Jurkat, Clone E6-1 (cell line): ENCODE measurements around the gene WDR38. TPM values are rescaled to one million over a fixed set of nuclear protein-coding genes. Genes with fewer than 3 reads are reported as not detected.
A peak's percentile ranks its signal among the peaks of the same experiment; 100 is the strongest.

Experiments
- DNase-seq: peaks from one replicate; pipeline ENCODE4 v3.0.0-alpha.2; 2011; ENCODE audit warnings: low read depth, low spot score
- H3K4me3 ChIP-seq: 2 replicates; pipeline ENCODE4 v1.5.1; 2011; ENCODE audit warnings: mild to moderate bottlenecking, low read length, control low read depth, moderate library complexity
- polyA plus RNA-seq: library from polyadenylated mRNA; unstranded; fragments of >200 nt; gene quantifications from one replicate; pipeline ENCODE4 v1.2.1, GENCODE V29; 2012; ENCODE audit warnings: missing spikeins; ENCODE audit not compliant: insufficient read length, insufficient read depth

WDR38 gene, protein sequence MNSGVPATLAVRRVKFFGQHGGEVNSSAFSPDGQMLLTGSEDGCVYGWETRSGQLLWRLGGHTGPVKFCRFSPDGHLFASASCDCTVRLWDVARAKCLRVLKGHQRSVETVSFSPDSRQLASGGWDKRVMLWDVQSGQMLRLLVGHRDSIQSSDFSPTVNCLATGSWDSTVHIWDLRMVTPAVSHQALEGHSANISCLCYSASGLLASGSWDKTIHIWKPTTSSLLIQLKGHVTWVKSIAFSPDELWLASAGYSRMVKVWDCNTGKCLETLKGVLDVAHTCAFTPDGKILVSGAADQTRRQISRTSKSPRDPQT
- polyA plus RNA-seq = not detected

GRCh38 chr9:124852829-124853531 is at the start of gene WDR38:
Gene WDR38, plus strand, starts transcription at chr9:124853460. Its CDS starts 72 bp downstream, at chr9:124853532.
- H3K4me3 ChIP-seq = peak within 1 kb of the TSS; percentile 46
- peak; percentile 27 for DNase-seq

GRCh38 chr9:124803911-124804310 is 49.3 kb upstream of the WDR38 start:
- H3K4me3 ChIP-seq = no peak overlapping the region

DNA sequence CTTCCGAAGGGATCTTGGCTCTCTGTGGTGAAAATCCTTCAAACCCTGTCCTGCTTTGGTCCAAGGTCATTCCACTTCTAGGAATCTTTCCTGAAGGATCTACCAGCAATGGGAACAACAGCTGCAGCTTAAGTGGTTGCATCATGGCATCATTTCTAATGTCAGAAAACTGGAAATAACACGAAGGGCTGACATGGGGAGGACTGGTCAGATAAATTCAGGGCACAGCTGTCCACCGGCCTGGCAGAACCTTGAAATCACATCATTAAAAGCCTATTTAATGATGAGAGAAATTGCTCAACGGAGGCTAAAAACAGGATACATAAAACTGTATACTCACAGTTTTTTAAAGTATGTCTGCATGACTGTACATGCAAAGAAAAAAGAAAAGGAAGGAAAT is 48.1 kb upstream of the WDR38 start:
- no peak for DNase-seq
- no peak overlapping the region for H3K4me3 ChIP-seq

More at GRCh38 chr9:124803911-124804310, 49.3 kb upstream of the WDR38 start:
- no peak for DNase-seq

DNA sequence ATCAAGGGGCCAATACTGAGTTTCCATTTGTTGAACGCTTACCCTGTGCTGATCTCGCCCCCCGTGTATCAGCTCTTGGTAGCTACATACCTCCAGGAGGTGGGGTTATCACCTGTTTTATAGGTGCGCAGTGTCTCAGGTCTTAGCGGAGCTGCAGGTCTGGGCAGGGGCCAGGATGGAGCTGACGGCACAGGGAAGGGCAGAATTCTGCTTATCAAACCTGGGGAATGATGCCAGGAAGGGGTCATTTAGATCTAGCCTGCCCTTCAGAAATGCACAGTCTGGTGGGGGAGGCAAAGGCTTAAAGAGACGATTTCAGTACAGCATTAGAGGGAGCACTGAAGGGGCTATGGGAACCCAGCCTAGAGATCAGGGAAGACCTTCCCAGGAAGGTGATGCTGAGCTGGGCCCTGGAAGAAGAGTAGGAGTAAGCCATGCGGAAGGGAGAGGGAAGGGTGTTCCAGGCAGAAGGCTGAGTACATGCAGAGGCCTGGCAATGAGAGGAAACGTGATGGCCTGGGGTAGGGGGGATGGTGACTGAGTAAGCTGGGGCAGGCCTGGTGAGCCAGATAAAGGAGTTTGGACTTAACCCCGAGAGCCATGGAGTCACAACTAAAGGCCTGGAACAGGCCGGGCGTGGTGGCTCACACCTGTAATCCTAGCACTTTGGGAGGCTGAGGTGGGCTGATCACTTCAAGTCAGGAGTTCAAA is 44.9 kb upstream of the WDR38 start:
- no peak for DNase-seq
- H3K4me3 ChIP-seq = no peak overlapping the region

DNA sequence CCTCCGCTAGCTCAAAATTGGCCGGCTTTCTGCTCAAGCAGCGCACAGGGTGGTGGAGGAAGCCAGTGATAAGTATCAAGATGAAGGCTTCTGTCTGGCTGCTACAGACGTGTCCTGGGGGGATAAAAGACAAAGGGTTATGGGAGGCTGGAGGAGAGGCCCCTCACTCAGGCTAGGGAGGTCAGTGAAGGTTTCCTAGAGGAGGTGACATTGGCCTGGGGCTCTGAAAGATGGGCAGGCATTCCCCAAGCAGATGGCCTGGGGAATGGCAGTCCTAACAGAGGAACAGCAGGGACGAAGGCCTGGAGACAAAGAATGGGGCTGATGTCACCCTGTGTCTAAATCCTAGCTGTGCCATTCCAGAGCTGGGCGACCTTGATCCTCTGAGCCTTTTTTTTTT is 44.0 kb upstream of the WDR38 start:
- no peak for DNase-seq
- H3K4me3 ChIP-seq = no peak overlapping the region

DNA sequence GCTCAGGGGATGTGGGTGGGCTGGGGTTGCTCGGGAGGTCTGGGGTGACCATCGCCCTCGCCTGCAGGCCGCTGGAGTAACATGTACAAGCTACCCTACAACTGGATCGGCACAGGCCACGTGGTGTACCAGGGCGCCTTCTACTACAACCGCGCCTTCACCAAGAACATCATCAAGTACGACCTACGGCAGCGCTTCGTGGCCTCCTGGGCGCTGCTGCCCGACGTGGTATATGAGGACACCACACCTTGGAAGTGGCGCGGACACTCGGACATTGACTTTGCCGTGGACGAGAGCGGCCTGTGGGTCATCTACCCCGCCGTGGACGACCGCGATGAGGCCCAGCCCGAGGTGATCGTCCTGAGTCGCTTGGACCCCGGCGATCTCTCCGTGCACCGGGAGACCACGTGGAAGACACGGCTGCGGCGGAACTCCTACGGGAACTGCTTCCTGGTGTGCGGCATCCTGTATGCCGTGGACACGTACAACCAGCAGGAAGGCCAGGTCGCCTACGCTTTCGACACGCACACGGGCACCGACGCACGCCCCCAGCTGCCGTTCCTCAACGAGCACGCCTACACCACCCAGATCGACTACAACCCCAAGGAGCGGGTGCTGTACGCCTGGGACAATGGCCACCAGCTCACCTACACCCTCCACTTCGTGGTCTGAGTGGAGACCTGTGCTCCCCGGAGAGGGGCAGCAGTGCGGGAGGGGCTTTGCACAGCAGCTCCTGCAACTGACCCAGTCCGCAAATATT is 43.3 kb upstream of the WDR38 start:
- no peak for DNase-seq

GRCh38 chr9:124810663-124811355 is 42.5 kb upstream of the WDR38 start:
- no peak for DNase-seq
- H3K4me3 ChIP-seq = no peak overlapping the region

More for the DNA sequence above, 43.3 kb upstream of the WDR38 start:
- no peak overlapping the region for H3K4me3 ChIP-seq

- no peak for DNase-seq
- H3K4me3 ChIP-seq = no peak overlapping the region
Observed at GRCh38 chr9:124812441-124812876, 40.8 kb upstream of the WDR38 start.

GRCh38 chr9:124813041-124813440 is 40.2 kb upstream of the WDR38 start:
- DNase-seq = no peak
- no peak overlapping the region for H3K4me3 ChIP-seq

DNA sequence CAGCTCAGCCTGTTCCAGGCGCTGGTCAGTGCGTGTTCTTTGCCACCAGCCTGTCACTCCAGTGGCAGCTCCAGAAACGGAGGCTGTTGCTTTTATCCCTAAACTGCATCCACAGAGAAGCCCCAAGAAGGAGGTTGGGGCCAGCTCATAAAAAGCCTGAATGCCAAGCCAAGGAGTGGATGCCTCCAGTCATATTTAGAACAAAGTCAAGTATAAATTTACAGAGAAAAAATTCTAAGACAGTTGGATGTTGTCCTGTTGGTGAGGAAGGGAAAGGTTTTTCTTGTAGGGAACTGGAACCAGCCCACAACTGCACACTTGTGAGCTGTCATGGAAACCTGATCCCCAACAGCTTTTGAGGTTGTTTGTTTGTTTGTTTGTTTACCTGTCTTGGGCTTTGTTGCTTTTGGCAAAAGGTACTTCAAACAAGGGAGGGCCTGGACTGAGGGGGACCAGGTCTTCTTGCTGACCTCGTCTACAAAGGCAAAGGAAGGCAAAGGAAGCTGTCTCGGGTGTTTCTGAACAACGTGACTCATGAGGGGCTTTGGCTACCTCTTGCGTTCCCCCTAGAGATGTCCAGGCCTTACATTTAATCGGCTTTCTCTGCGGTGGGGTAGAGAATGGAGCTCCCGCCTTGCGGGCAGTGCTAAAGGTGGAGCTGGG is 39.6 kb upstream of the WDR38 start:
- no peak overlapping the region for H3K4me3 ChIP-seq
- no peak for DNase-seq

- no peak for DNase-seq
- H3K4me3 ChIP-seq = no peak overlapping the region
Observed at GRCh38 chr9:124814164-124814535, 39.1 kb upstream of the WDR38 start.

DNA sequence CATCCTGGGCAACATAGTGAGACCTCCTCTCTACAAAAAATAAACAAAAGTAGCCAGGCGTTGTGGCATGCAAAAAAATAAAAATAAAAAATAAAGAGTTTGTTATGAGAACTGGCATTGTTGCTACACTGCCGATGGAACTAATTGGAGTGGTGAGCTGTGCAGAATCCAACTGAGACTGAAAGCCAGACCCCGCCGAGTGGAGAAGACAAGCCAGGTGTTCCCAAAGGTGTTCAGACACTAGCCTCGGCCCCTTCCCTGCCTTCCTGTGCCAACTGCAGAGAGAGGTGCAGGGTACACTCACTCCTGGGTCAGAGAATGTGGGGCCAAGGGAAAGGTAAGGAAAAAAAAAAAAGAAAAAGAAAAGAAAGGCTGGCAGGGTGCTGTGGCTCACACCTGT is 37.7 kb upstream of the WDR38 start:
- H3K4me3 ChIP-seq = no peak overlapping the region
- no peak for DNase-seq

GRCh38 chr9:124818431-124819281 is 34.6 kb upstream of the WDR38 start:
- no peak overlapping the region for H3K4me3 ChIP-seq
- DNase-seq = no peak

GRCh38 chr9:124820698-124821623 is 32.3 kb upstream of the WDR38 start:
- DNase-seq = no peak

DNA sequence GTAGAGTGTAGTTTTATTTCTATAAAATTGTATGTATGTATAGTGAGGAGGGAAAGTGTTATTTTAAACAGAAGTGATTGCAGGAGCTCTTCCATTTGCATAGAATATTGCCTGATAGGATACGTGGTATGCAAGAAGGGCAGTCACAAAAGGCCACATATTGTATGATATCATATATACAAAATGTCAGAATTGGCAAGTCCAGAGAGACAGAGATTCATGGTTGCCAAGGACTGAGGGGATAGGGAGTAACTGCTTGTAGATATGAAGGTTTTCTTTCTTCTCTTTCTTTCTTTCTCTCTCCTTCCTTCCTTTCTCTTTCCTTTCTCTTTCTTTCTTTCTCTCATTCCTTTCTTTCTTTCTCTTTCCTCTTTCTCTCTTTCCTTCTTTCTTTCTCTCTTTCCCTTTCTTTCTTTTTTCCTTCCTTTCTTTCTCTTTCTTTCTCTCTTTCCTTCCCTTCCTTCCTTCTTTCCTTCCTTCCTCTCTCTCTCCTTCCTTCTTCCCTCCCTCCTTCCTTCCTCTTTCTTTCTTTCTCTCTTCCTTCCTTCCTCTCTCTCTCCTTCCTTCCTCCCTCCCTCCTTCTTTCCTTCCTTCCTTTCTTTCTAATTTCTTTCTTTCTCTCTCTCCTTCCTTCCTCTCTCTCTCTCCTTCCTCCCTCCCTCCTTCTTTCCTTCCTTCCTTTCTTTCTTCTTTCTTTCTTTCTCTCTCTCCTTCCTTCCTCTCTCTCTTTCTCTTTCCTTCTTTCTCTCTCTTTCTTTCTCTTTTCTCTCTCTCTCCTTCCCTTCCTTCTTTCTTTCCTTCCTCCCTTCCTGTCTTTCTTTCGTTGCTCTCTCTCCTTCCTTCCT is 24.5 kb upstream of the WDR38 start:
- H3K4me3 ChIP-seq = no peak overlapping the region

More at GRCh38 chr9:124820698-124821623, 32.3 kb upstream of the WDR38 start:
- H3K4me3 ChIP-seq = no peak overlapping the region

GRCh38 chr9:124829334-124829669 is 24.0 kb upstream of the WDR38 start:
- DNase-seq = no peak
- H3K4me3 ChIP-seq = no peak overlapping the region

More for the DNA sequence above, 24.5 kb upstream of the WDR38 start:
- DNase-seq = no peak
